Measurements from ENCODE around the gene CALCB. TPM values are rescaled to one million over a fixed set of nuclear protein-coding genes. Genes with fewer than 3 reads are reported as not detected.
"Not testable (repeated sequence)": the region's sequence is repeated elsewhere in the genome, so short reads cannot be mapped to it uniquely, and the experiment has no call there.

CALCB gene
- total RNA-seq, 3 donors from 2014 or later: 1.3 to 2.7 (median 1.4) TPM

DNA sequence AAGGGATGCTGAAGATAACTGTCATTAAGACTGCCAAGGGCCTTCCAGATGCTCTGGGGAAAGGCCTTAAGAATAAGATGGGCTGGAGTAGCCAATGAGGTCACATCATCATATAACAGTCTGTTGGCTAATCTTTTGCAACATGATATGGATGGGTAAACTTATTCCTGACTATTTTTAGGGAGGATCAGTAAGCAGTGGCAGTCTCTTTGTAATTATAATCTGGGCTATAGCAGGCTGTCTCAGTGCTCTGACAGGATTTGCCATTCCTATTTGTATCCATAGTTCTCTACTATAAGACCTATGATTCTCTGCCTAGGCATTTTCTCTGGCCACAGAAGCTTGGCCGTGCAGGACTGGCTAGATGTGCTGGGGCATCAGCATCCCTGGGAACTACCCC, 16.1 kb upstream of the CALCB start:
- Mint-ChIP-seq H3K4me1 (ENCODE audit: low read depth) (peaks cover 12% of the 10 kb centered on the region), H3K4me3 (no peak overlapping the region), H3K27me3 (ENCODE audit: low read depth) (peaks cover 15% of the 10 kb centered on the region), H3K36me3 (ENCODE audit: insufficient read depth) (no peaks in the 10 kb centered on the region), H3K9me3 (no peaks in the 10 kb centered on the region)
- no peak for ATAC-seq
- no peak for DNase-seq

- Mint-ChIP-seq H3K4me1 (ENCODE audit: low read depth) (peaks cover 6% of the 10 kb centered on the region), H3K27me3 (ENCODE audit: low read depth) (peaks cover 15% of the 10 kb centered on the region), H3K4me3 (no peak overlapping the region), H3K36me3 (ENCODE audit: insufficient read depth) (no peaks in the 10 kb centered on the region), H3K9me3 (no peaks in the 10 kb centered on the region)
- DNase-seq (no peak), ATAC-seq (peak; percentile 67)
Observed at GRCh38 chr11:15059132-15059915, 14.1 kb upstream of the CALCB start.

- Mint-ChIP-seq H3K4me1 (ENCODE audit: low read depth) (peaks cover 2% of the 10 kb centered on the region), H3K36me3 (ENCODE audit: insufficient read depth) (no peaks in the 10 kb centered on the region), H3K4me3 (no peak overlapping the region), H3K9me3 (no peaks in the 10 kb centered on the region), H3K27me3 (ENCODE audit: low read depth) (peaks cover 17% of the 10 kb centered on the region)
- ATAC-seq (no peak), DNase-seq (no peak)
Observed at GRCh38 chr11:15062599-15062998, 10.8 kb upstream of the CALCB start.

DNA sequence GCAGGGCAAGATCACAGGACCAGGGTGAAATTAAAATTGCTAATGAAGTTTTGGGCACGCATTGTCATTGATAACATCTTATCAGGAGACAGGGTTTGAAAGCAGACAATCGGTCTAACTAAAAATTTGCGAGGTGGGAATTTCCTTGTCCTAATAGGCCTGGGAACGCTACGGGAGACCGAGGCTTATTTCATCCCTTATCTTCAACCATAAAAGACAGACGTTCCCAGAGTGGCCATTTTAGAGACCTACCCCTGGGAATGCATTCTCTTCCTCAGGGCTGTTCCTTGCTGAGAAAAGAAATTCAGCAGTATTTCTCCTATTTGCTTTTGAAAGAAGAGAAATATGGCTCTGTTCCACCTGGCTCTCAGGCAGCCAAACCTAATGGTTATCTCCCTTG, 3.6 kb upstream of the CALCB start:
- DNase-seq; H3K4me3 Mint-ChIP-seq; H3K36me3 Mint-ChIP-seq (ENCODE audit: insufficient read depth); ATAC-seq: not testable (repeated sequence)
- Mint-ChIP-seq H3K4me1 (ENCODE audit: low read depth) (peaks cover 15% of the 10 kb centered on the region), H3K9me3 (peaks cover 13% of the 10 kb centered on the region), H3K27me3 (ENCODE audit: low read depth) (peaks cover 25% of the 10 kb centered on the region)

DNA sequence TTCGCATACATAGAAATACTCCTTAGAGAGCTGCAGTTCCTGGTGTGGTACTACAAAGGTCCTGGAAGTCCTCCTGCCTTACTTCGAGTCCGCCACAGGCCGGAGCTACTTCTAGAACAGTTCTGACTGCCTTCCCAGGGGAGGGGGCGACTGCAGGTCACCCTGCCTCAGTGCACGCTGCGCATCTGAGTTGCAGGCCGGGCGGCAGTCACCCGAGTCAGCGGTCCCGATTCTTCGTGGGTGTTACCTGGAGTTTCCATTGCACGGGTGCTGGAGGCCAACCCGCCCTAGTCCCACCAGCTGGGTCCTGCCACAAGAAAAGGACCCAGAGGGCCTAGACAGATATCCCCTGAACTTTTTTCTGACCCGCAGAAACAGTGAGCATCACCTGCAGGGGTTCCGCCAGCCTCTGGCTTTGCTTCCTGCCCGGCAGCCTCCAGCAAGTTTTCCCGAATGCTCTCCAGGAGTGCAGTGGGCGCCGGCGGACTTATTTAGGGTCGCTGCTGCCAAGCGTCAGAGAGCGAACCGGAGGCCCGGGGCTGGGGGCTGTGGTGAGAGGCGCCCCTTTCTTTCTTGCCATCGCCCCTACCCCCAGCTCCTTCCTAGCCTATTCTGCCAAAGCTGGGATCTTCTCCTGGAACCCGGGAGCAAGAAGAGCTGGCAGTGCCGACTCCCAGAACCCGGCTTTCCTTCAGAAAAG, 1.7 kb upstream of the CALCB start:
- DNase-seq (no peak), ATAC-seq (no peak)
- Mint-ChIP-seq H3K4me1 (ENCODE audit: low read depth) (peaks cover 15% of the 10 kb centered on the region), H3K4me3 (no peak overlapping the region), H3K9me3 (peaks cover 13% of the 10 kb centered on the region), H3K36me3 (ENCODE audit: insufficient read depth) (no peaks in the 10 kb centered on the region), H3K27me3 (ENCODE audit: low read depth) (peaks cover 21% of the 10 kb centered on the region)

DNA sequence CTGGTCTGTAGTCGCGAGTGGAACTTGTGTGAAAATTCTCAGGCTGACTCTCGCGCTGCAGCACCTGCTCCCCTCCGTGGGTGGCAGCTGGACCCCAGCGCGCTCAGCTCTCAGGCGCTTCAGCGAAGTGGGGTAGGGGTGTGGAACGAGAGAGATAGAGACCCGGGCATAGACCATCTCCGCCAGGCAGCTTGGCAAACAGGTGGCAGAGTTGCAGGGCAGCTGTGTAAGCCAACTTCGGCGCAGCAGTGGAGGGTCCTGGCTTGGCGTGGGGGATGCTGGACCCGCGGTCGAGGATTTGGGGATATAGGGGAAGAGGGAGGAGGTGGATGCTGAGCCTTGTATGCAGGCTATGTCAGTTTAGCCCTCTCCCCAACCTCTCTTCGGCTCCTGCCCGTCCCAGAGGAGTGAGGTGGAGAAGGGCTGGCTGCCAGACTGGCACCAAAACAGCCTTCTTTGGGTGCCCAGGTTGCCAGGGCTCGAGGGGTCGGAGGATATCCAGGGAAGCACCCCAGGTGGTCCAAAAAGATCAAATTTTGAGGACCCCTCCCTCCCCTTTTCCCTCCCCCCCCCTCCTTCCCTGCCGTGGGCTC, 746 bp upstream of the CALCB start:
- peak overlapping the region; percentile 45 for H3K4me3 Mint-ChIP-seq
- peaks cover 21% of the 10 kb centered on the region for H3K27me3 Mint-ChIP-seq (ENCODE audit: low read depth)
- ATAC-seq (no peak), DNase-seq (no peak)
- H3K36me3 Mint-ChIP-seq (ENCODE audit: insufficient read depth): no peaks in the 10 kb centered on the region
- H3K4me1 Mint-ChIP-seq (ENCODE audit: low read depth): peaks cover 15% of the 10 kb centered on the region
- peaks cover 13% of the 10 kb centered on the region for H3K9me3 Mint-ChIP-seq

DNA sequence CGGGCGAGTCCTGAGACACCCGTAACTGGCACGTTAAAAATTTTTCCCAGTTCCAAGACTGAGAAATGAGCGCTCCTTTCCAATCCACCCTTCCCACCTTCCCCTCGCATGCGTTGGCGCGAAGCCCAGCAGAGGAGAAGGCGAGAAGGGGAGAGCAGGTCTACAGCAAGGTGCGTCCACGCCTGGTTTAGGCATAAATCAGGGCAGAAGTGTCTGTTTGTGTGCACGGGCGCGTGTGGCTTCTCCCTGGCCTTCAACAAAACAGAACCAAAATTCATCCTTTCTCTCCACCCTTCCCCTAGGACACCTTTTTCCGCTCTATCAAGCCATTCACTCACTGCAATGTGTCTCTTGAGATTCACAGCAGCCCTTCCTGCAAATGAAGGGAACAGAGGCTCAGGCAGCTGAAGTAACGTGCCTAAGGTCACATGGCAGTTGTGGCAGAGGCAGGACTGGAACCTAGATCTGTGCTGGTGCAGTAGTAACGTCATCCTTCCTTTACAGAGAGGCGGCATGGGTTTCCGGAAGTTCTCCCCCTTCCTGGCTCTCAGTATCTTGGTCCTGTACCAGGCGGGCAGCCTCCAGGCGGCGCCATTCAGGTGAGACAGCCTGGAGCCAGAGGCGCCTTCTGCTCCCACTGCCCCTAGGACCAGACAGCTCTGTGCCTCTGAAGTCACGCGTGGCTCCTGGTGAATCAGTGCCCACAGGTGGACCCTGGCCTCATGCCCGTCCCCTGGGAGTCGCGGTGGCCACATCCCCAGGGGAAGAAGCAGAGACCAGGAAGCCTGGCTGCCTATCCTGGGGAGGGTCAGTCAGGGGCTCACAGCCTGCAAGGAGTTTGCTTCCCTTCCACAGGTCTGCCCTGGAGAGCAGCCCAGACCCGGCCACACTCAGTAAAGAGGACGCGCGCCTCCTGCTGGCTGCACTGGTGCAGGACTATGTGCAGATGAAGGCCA, 1.1 kb downstream of the CALCB start:
- peak; percentile 83 for DNase-seq
- ATAC-seq: peak; percentile 86 to 89
- no peaks in the 10 kb centered on the region for H3K36me3 Mint-ChIP-seq (ENCODE audit: insufficient read depth)

DNA sequence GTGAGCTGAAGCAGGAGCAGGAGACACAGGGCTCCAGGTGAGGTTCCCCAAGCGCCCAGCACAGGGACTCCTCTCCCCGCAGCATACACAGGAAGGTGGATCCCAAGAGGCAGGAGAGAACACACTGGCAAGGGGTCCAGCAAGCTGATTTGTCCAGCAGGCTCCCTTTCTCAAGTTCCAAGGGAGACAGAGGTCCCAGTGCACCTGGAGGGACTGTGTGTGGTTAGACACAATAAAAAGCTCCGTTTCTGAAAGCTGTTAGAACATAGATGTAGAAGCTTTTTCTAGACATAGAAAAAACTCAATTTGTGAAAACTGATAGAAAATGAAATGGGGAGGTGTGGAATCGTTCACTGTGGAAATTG, 1.8 kb downstream of the CALCB start:
- ATAC-seq (no peak), DNase-seq (no peak)
- peaks cover 15% of the 10 kb centered on the region for H3K4me1 Mint-ChIP-seq (ENCODE audit: low read depth)
- H3K9me3 Mint-ChIP-seq: peaks cover under 1% of the 10 kb centered on the region
- H3K36me3 Mint-ChIP-seq (ENCODE audit: insufficient read depth): no peaks in the 10 kb centered on the region
- no peak overlapping the region for H3K4me3 Mint-ChIP-seq
- H3K27me3 Mint-ChIP-seq (ENCODE audit: low read depth): peaks cover 21% of the 10 kb centered on the region

More for the DNA sequence above, 1.1 kb downstream of the CALCB start:
- H3K27me3 Mint-ChIP-seq (ENCODE audit: low read depth): peaks cover 21% of the 10 kb centered on the region
- peak overlapping the region; percentile 81 for H3K4me3 Mint-ChIP-seq
- H3K9me3 Mint-ChIP-seq: peaks cover 4% of the 10 kb centered on the region
- peaks cover 15% of the 10 kb centered on the region for H3K4me1 Mint-ChIP-seq (ENCODE audit: low read depth)

DNA sequence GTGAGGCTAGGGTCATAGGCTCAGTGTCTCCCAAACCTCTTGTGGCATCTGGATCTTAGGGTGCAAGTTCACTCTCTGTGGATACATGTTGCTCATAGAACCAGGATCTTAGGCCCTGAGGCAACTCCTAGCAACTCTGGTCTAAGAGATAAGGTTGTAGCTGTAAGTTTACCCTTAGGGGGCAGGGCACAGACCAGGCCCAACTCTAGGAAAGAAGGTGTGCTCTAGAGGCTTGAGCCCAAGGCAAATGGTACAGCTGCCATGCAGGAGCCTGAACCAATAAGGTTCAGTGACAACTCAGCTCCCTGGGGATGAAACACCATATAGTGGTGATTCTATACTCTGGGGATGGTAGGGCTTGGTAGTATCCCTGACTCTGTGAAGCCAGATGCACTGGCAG, 17.8 kb downstream of the CALCB start:
- H3K9me3 Mint-ChIP-seq: peaks cover 7% of the 10 kb centered on the region
- H3K27me3 Mint-ChIP-seq (ENCODE audit: low read depth): peaks cover 13% of the 10 kb centered on the region
- H3K4me1 Mint-ChIP-seq (ENCODE audit: low read depth): no peaks in the 10 kb centered on the region
- H3K36me3 Mint-ChIP-seq (ENCODE audit: insufficient read depth): no peaks in the 10 kb centered on the region
- DNase-seq (no peak), ATAC-seq (no peak)
- no peak overlapping the region for H3K4me3 Mint-ChIP-seq

DNA sequence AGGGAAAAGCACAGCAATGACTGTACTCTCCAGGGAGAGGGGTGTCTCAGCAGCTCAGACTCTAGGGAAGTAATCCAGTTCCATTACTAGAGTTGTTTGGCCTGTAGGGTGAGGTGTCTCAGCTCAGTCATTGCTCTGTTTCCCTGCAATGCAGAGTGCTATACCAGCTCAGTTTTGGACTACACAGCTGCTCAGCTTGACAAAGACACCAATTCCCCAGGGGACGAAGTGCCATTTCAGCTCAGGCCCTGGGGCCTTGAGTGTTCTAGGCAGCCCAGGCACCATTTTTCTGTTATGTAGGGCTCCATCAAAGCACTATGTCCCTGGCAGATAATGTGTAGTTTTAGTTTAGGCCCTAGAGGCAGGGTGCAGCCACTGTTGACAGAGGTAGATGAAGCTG, 18.2 kb downstream of the CALCB start:
- H3K27me3 Mint-ChIP-seq (ENCODE audit: low read depth): peaks cover 15% of the 10 kb centered on the region
- no peak for ATAC-seq

GRCh38 chr11:15093432-15093831, 20.0 kb downstream of the CALCB start:
- no peaks in the 10 kb centered on the region for H3K36me3 Mint-ChIP-seq (ENCODE audit: insufficient read depth)
- no peak for DNase-seq
- H3K9me3 Mint-ChIP-seq: no peaks in the 10 kb centered on the region
- ATAC-seq: no peak
- no peak overlapping the region for H3K4me3 Mint-ChIP-seq
- H3K27me3 Mint-ChIP-seq (ENCODE audit: low read depth): peaks cover 24% of the 10 kb centered on the region
- H3K4me1 Mint-ChIP-seq (ENCODE audit: low read depth): no peaks in the 10 kb centered on the region

More for the DNA sequence above, 18.2 kb downstream of the CALCB start:
- H3K4me1 Mint-ChIP-seq (ENCODE audit: low read depth): no peaks in the 10 kb centered on the region
- peaks cover 7% of the 10 kb centered on the region for H3K9me3 Mint-ChIP-seq
- no peak overlapping the region for H3K4me3 Mint-ChIP-seq
- DNase-seq: no peak
- H3K36me3 Mint-ChIP-seq (ENCODE audit: insufficient read depth): no peaks in the 10 kb centered on the region

GRCh38 chr11:15095736-15096228, 22.4 kb downstream of the CALCB start:
- Mint-ChIP-seq H3K9me3 (no peaks in the 10 kb centered on the region), H3K4me1 (ENCODE audit: low read depth) (no peaks in the 10 kb centered on the region), H3K27me3 (ENCODE audit: low read depth) (peaks cover 22% of the 10 kb centered on the region), H3K4me3 (no peak overlapping the region), H3K36me3 (ENCODE audit: insufficient read depth) (no peaks in the 10 kb centered on the region)
- DNase-seq (no peak), ATAC-seq (no peak)

DNA sequence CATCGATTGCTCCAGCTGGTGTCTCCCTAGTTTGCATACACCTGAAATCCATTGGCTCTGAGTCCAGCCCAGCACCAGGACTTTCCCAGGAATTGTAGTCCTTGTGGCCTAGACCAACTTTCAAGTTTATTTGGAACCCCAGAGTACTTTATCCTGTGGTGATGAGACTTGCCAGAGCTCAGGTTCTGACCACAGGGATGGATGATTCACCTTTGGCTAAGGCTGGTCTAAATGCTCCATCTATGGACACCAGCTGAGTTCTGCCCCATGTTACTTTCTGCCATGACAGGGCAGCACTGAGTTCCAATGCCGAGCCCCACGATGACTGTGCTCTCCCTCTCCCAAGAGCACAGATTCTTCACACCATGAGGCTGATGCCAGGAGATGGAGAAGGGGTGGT, 24.0 kb downstream of the CALCB start:
- Mint-ChIP-seq H3K9me3 (no peaks in the 10 kb centered on the region), H3K4me1 (ENCODE audit: low read depth) (peaks cover 2% of the 10 kb centered on the region), H3K36me3 (ENCODE audit: insufficient read depth) (no peaks in the 10 kb centered on the region), H3K27me3 (ENCODE audit: low read depth) (peaks cover 26% of the 10 kb centered on the region), H3K4me3 (no peak overlapping the region)
- DNase-seq (no peak), ATAC-seq (no peak)

- H3K9me3 Mint-ChIP-seq: peaks cover 4% of the 10 kb centered on the region
- DNase-seq (no peak), ATAC-seq (no peak)
- H3K36me3 Mint-ChIP-seq (ENCODE audit: insufficient read depth): no peaks in the 10 kb centered on the region
- H3K4me3 Mint-ChIP-seq: no peak overlapping the region
- H3K27me3 Mint-ChIP-seq (ENCODE audit: low read depth): peaks cover 26% of the 10 kb centered on the region
- peaks cover 2% of the 10 kb centered on the region for H3K4me1 Mint-ChIP-seq (ENCODE audit: low read depth)
Observed at GRCh38 chr11:15099267-15099666, 25.9 kb downstream of the CALCB start.
